GM18505 (cell line): ENCODE results near the gene S100A5.
"Not testable (repeated sequence)": the region's sequence is repeated elsewhere in the genome, so short reads cannot be mapped to it uniquely, and the experiment has no call there.

ENCODE experiments used
- ATAC-seq: cut with Tn5 transposase; IDR thresholded peaks from one replicate; pipeline ENCODE4 v1.9.1; 2021; ENCODE audit not compliant: unreplicated experiment
- POLR2A ChIP-seq: IDR thresholded peaks from 4 replicates; pipeline ENCODE4 v1.6.1; 2011; ENCODE audit warnings: borderline replicate concordance; ENCODE audit not compliant: insufficient read depth, insufficient read length; ENCODE audit errors: extremely low read depth

Gene S100A5

GRCh38 chr1:153520818-153521476, 19.8 kb downstream of the S100A5 start:
- no peak for ATAC-seq
- TF ChIP-seq POLR2A = no peak

GRCh38 chr1:153520137-153520691, 20.5 kb downstream of the S100A5 start:
- not testable (repeated sequence) for ATAC-seq

- no peak for ATAC-seq
- no peak for TF ChIP-seq POLR2A
Observed at GRCh38 chr1:153519242-153519641, 21.5 kb downstream of the S100A5 start.

GRCh38 chr1:153515504-153516394, 25.0 kb downstream of the S100A5 start:
- TF ChIP-seq POLR2A = no peak
- ATAC-seq = no peak

GRCh38 chr1:153513666-153514065, 27.1 kb downstream of the S100A5 start:
- TF ChIP-seq POLR2A = no peak
- ATAC-seq = no peak

- ATAC-seq = no peak
- TF ChIP-seq POLR2A = no peak
Observed at GRCh38 chr1:153513023-153513422, 27.7 kb downstream of the S100A5 start.

- TF ChIP-seq POLR2A = no peak
- no peak for ATAC-seq
Observed at GRCh38 chr1:153510984-153511410, 29.7 kb downstream of the S100A5 start.

GRCh38 chr1:153509729-153510354, 30.9 kb downstream of the S100A5 start:
- no peak for ATAC-seq
- no peak for TF ChIP-seq POLR2A

GRCh38 chr1:153509036-153509435, 31.7 kb downstream of the S100A5 start:
- TF ChIP-seq POLR2A = no peak
- no peak for ATAC-seq

GRCh38 chr1:153507926-153508583, 32.7 kb downstream of the S100A5 start:
- no peak for TF ChIP-seq POLR2A

GRCh38 chr1:153506831-153507413, 33.8 kb downstream of the S100A5 start:
- no peak for ATAC-seq
- no peak for TF ChIP-seq POLR2A

More at GRCh38 chr1:153507926-153508583, 32.7 kb downstream of the S100A5 start:
- no peak for ATAC-seq

GRCh38 chr1:153506386-153506785, 34.3 kb downstream of the S100A5 start:
- no peak for ATAC-seq
- TF ChIP-seq POLR2A = no peak
